ENCODE data around the gene HOXC10.

Gene HOXC10

GRCh38 chr12:54008260-54008552, 23.3 kb downstream of the HOXC10 start:
- no peak for DNase-seq (ENCODE audit: extremely low read depth, insufficient read length)
- Histone ChIP-seq H3K36me3 (ENCODE audit: control insufficient read depth, insufficient read depth, low read length) (no peaks in the 10 kb centered on the region), H3K27me3 (replicated peaks; ENCODE audit: control insufficient read depth, insufficient read depth, low read length) (peaks cover 1% of the 10 kb centered on the region; the same call in 1 of the 2 replicates), H3K4me3 (replicated peaks; ENCODE audit: low read depth, low read length) (no peak overlapping the region)
- TF ChIP-seq CTCF (IDR thresholded peaks at IDR 0.05; ENCODE audit: insufficient read depth, low read length, poor library complexity, severe bottlenecking): no peak

GRCh38 chr12:54009171-54010052, 24.5 kb downstream of the HOXC10 start:
- TF ChIP-seq CTCF (IDR thresholded peaks at IDR 0.05; ENCODE audit: insufficient read depth, low read length, poor library complexity, severe bottlenecking): no peak
- no peak overlapping the region; the same call in 1 of the 2 replicates for H3K4me3 ChIP-seq (replicated peaks; ENCODE audit: low read depth, low read length)
- H3K36me3 ChIP-seq (ENCODE audit: control insufficient read depth, insufficient read depth, low read length): no peaks in the 10 kb centered on the region
- peaks cover 1% of the 10 kb centered on the region; the same call in 1 of the 2 replicates for H3K27me3 ChIP-seq (replicated peaks; ENCODE audit: control insufficient read depth, insufficient read depth, low read length)
- no peak for DNase-seq (ENCODE audit: extremely low read depth, insufficient read length)

- Histone ChIP-seq H3K27me3 (replicated peaks; ENCODE audit: control insufficient read depth, insufficient read depth, low read length) (peaks cover 1% of the 10 kb centered on the region), H3K36me3 (ENCODE audit: control insufficient read depth, insufficient read depth, low read length) (no peaks in the 10 kb centered on the region), H3K4me3 (replicated peaks; ENCODE audit: low read depth, low read length) (no peak overlapping the region)
- no peak for TF ChIP-seq CTCF (IDR thresholded peaks at IDR 0.05; ENCODE audit: insufficient read depth, low read length, poor library complexity, severe bottlenecking)
- DNase-seq (ENCODE audit: extremely low read depth, insufficient read length): no peak
Measured at GRCh38 chr12:54010053-54010971, 25.4 kb downstream of the HOXC10 start.

GRCh38 chr12:54010972-54011664, 26.2 kb downstream of the HOXC10 start:
- no peaks in the 10 kb centered on the region for H3K36me3 ChIP-seq (ENCODE audit: control insufficient read depth, insufficient read depth, low read length)
- H3K4me3 ChIP-seq (replicated peaks; ENCODE audit: low read depth, low read length): no peak overlapping the region
- no peak for DNase-seq (ENCODE audit: extremely low read depth, insufficient read length)
- H3K27me3 ChIP-seq (replicated peaks; ENCODE audit: control insufficient read depth, insufficient read depth, low read length): peaks cover 3% of the 10 kb centered on the region
- TF ChIP-seq CTCF (IDR thresholded peaks at IDR 0.05; ENCODE audit: insufficient read depth, low read length, poor library complexity, severe bottlenecking): no peak

- DNase-seq (ENCODE audit: extremely low read depth, insufficient read length): no peak
- H3K27me3 ChIP-seq (replicated peaks; ENCODE audit: control insufficient read depth, insufficient read depth, low read length): peaks cover 3% of the 10 kb centered on the region
- H3K4me3 ChIP-seq (replicated peaks; ENCODE audit: low read depth, low read length): no peak overlapping the region
- no peak for TF ChIP-seq CTCF (IDR thresholded peaks at IDR 0.05; ENCODE audit: insufficient read depth, low read length, poor library complexity, severe bottlenecking)
- no peaks in the 10 kb centered on the region for H3K36me3 ChIP-seq (ENCODE audit: control insufficient read depth, insufficient read depth, low read length)
Measured at GRCh38 chr12:54011665-54012532, 27.0 kb downstream of the HOXC10 start.
